Right atrium auricular region (tissue), 2 donors: ENCODE results near the gene CXorf49B. TPM values are rescaled to one million over a fixed set of nuclear protein-coding genes. Genes with fewer than 3 reads are reported as not detected.

Experiments used
- total RNA-seq, 2 donors: library from RNA; depleted of rRNA; stranded (reverse); fragments of >200 nt; gene quantifications; one replicate each; pipeline ENCODE4 v1.1.0, GENCODE V29; 2016

The CXorf49B gene
- total RNA-seq, 2 donors from 2014 or later: not detected

Other genes starting within 250 kb of the CXorf49B start
- gene OGT, start 230.2 kb upstream of the CXorf49B start, total RNA-seq: 10 to 100 TPM; 50.8 to 54.0 TPM
- gene GCNA, start 184.9 kb upstream of the CXorf49B start, total RNA-seq: 1 to 10 TPM in 1 of 2 donors, under 1 TPM in 1; 0.48 to 3.0 TPM
- under 1 TPM in 1 of 2 donors, not detected in 1; 0.20 TPM for gene CXCR3, start 144.8 kb upstream of the CXorf49B start, total RNA-seq
- not detected for gene CXorf49, start 45.1 kb upstream of the CXorf49B start, total RNA-seq
- 1 to 10 TPM; 5.5 to 9.3 TPM for gene NHSL2, start 147.5 kb downstream of the CXorf49B start, total RNA-seq